ENCODE data around the gene GPR156.
"Not testable (repeated sequence)": the region's sequence is repeated elsewhere in the genome, so short reads cannot be mapped to it uniquely, and the experiment has no call there.

GPR156 gene

DNA sequence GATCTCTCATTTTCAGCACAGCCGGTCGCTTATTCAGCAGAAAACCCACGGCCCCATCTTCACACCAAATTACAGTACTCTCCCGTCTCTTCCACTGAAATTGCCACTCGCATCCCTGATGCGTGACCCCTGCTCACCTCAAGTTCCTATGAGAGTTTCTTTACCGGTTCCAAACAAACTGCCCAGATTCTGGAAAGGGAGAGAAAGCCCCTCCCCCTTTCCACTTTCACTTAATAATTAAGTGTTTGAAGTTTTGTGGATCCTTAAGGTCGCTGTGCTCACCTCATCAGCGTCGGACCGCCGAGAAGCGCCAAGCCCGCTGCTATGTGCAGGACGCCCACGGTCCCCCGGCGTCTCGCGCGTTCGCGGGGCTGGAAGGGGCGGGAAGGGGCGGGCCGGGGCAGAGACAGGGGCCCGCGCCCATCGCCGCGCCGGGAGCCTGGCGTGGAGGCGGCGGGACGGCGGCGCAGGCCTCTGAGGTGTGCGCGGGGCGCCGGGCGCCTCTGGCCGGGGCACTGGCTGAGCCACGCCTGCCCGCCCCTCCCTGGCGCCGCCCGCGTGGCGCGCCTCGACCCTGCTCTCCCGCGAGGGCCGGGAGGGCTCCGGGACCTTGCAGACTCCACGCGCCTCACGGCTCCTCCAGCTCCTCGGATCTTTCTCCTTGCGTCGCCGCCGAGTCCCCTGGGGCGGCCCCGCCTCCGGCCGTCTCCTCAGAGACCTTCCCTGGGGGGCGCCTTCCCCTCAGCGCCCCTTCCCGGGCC, at the start of gene GPR156:
GPR156 (minus strand) TSS at position 476 of the 761 bp plus-strand sequence. CDS start 41,124 bp downstream, outside the sequence.
- peak; percentile 39 for DNase-seq (ENCODE audit: low read depth)

DNA sequence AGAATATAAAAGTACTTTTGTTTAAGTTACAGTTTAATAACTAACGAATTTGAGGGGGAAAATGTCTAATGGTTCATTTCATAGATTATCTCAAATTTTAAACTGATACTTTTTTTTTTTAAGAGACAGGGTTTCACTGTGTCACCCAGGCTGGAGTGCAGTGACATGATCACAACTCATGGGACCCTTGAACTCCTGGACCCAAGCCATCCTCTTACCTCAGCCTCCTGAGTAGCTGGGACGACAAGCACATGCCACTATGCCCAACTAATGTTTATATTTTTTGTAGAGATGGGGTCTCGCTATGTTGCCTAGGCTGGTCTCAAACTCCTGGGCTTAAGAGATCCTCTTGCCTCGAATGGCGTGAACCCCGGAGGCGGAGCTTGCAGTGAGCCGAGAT, 47.6 kb upstream of the GPR156 start:
- no peak for DNase-seq (ENCODE audit: low read depth)

DNA sequence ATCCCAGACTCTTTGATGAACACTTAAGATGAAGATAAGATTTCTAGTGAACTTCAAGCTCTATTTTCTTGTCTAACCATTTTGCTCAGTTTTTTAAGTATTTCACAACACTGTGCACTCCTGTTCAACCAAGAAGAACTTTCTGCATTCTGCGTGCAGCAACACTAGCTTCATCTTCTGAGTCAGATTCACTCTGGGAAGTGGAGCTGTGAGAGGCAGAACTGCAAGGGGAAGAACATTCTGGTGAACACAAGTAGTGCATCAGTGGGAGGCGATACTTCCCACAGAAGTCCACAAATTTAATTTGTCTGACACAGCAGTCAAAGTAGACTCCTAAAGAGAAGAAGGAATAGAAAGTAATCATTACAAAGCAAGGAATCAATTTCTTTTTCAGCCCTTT, 46.1 kb upstream of the GPR156 start:
- no peak for DNase-seq (ENCODE audit: low read depth)

DNA sequence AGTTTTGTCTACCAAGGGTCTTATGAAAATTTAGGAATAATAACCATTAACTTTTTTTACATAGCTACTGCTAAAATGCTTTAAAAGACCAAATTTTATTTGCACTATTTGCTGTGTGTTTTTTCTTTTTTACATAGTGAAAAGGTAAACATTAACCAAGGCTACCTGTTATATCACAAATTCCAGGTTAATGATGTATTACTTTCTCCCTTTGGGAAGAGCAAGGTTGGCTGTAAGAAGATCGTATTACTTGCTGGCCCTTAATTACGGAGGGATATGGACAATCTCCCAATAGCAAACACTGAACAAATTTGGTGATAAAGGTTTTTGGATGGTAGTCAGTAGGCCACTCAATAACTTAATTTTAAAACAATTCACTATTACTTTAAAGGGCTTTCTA, 41.8 kb upstream of the GPR156 start:
- DNase-seq (ENCODE audit: low read depth) = no peak

DNA sequence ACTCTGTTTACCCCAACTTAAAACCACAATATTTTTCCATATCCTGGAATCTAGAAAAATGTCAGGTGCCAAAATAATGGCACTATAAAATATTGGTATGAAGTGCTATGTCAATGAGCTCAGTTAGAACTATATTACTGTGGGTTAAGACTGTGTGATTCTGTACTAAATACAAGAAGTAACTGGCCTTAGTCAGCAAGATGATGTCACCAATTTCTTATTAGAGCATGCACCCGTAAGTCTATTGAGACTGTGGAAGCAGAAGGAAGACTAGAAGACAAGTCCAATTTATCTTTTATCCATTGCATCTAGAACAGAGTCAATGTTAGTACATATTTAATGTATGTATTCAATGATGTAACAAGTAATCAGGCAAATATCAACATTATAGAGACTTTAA, 39.2 kb upstream of the GPR156 start:
- DNase-seq (ENCODE audit: low read depth) = no peak

DNA sequence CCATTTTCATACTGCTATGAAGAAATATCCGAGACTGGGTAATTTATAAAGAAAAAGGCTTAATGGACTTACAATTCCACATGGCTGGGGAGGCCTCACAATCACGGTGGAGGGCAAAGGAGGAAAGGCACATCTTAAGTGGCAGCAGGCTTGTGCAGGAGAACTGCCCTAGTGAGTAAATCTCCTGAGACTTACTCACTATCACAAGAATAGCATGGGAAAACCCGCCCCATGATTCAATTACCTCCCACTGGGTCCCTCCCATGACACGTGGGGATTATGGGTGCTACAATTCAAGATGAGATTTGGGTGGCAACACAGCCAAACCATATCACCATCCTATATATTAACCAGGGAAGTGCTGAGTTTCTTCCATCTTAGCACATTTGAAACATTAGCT, 38.7 kb upstream of the GPR156 start:
- DNase-seq (ENCODE audit: low read depth) = not testable (repeated sequence)

DNA sequence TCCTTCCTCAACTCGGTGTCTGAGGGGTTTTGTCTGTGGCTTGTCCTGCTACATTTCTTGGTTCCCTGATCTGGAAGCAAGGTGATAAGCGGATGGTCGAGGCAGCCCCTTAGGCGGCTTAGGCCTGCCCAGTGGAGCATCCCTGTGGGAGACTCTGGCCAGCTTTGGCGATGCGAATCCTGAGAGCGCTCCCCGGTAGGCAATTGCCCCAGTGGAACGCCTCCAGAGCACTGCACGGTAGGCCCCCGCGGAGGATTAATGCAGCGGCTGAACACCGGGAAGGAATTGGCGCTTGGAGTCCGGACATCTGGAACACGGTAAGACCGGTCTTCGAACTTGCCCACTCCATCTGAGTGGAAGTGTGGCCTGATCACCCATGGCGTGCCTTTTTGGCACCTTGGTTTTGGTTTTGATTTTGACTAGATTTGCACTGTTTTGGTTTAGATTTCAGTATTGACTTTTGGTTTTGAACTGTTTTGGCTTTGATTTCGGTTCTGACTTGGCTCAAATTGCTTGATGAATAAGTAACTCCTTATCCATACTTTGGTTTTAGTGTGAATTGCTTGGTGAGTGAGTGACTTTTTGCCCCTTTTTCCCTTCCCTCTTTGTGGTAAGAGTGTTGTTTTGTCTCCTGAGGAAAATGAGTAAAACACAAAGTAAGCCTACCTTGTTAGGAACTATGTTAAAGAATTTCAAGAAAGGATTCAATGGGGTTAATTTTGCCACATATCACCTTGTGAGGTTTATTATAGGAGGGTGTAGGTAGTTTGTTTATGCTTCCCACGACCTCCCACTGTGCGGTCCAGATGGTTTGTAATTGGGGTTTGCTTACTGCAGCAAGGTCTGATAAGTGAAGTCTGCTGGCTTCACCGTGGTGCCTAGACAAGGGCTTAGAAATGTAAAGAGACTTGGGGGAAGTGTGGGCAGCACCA, 27.1 kb upstream of the GPR156 start:
- DNase-seq (ENCODE audit: low read depth) = no peak

DNA sequence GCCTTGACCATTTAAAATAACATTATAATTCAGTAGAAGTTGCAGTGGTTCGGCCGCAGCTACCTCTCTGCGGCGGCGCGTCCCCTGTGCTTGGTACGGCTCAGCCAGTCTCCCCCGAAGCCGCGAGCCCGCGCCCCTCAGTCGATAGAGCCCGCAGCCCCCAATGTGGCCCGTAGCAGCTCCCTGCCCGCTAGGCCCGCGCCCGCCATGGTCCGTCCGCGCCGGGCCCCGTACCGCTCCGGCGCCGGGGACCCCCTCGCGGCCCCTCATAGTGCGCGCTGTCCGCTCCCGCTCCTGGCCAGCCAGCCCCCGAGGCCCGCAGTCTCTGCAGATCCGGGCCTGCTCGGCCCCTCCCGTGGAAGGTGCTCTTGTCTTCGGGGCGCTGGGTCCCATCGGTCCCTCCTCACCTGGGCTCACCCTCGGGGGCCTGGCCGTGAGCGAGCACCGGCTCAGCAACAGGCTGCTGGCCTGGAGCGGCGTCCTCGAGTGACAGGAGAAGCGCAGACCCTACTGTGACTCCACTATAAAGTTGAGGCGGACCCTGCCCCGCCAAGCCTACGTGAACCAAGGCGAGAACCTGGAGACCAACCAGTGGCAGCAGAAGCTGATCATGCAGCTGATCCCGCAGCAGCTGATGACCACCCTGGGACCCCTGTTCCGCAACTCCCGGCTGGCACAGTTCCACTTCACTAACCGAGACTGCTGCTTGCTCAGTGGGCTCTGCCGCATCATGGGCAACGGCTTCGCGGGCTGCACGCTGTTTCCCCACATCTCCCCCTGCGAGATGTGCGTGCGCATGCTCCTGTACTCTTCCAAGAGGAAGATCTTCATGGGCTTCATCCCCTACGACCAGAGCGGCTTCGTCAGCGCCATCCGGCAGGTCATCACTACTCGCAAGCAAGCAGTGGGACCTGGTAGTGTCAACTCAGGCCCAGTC, 21.8 kb upstream of the GPR156 start:
- no peak for DNase-seq (ENCODE audit: low read depth)

DNA sequence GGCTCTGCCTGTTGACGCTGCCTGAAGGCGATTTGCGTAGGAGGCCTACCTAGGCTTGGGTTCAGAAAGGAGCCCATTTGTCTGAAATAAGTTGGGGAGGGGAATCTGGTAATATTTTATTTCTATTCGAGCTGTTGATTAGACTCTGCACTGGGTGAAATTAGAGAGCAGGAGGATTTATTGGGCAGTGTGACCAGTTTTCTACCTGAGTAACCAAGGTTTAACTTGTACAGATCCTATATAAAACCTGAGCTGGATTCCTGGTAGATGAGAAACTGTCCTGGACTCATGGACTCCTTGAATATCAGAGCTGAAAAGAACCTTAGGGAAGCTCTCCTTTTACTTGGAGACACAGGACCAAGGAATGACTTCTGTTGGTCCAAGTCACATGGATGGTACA, 19.6 kb upstream of the GPR156 start:
- no peak for DNase-seq (ENCODE audit: low read depth)

DNA sequence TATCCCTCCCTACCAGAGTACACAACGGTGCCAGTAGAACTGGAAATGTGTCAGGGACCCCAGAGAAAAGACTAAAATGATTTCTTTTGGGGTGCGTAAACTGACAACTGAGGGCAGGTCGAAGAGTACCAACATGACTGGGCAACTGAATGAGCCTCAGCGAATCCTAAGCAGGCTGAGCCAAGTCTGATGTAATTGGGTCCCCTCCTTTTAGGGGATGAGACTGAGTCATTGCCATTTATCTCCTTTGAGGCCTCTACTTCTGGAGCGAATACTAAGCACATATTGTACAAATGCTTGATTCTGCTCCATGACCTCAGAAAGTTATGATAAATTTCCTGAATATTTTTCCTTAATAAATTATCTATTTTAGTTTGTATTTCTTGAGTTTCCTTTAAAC, 17.3 kb upstream of the GPR156 start:
- DNase-seq (ENCODE audit: low read depth) = no peak

DNA sequence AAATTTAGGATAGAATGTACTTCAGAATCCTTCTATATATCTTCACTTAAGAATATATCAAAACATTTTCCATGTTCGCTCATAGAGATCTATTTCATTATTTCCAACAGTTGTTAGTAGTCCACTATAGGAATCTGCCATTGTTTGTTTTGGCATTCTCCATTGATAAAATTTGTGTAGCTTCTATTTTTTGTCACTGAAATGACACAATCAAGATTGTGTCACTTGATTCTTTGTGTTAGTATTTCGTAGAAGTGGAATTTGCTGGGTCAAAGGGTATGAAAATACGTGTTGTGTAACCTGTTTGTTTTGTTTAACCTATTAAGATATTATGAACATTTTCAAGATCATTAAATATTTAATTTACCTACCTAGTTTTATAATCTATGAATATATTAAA, 15.9 kb upstream of the GPR156 start:
- DNase-seq (ENCODE audit: low read depth) = no peak

DNA sequence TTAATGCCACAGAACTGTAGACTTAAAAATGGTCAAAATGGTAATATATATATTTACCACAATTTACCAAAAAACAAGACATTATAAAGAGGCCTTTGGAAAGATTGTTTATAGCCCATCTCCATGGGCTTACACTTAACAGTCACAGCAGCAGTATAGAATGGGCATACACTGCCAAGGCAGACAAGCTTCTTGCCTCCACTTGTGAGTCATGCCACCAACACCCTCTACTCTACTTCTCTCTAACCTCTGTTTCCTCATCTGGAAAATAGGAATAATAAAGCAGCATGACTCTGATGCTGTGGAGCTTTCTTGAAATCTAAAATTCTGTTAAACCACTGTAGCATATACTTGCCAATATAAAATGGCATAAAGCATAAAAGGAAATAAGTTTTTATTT, 14.4 kb upstream of the GPR156 start:
- DNase-seq (ENCODE audit: low read depth) = no peak

DNA sequence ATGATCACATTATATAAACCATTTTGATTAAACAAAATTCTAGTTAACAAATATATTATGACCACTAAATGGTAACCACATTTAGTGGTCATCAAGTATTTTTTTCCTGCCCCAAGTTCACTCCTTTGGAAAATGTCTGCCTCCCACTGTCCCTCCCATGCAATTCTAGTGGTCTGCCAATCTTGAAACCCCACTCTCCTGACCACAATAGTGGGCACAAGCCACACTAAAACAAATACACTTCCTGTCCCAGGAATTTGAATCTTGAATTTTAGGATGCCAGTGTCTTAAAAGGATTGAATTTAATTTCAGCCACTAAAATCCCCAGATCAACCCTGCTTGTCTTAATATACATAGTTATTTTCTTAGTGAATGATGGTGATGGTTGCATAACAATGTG, 14.0 kb upstream of the GPR156 start:
- no peak for DNase-seq (ENCODE audit: low read depth)

DNA sequence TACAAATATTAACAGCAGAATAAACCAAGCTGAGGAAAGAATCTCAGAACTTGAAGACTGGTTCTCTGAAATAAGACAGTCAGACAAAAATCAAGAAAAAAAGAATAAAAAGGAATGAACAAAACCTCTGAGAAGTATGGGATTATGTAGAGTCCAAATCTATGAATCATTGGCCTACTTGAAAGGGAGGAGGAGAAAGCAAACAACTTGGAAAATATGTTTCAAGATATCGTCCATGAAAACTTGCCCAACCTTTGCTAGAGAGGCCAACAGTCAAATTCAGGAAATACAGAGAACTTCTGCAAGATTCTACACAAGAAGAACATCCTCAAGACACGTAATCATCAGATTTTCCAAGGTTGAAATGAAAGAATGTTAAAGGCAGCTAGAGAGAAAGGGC, 6.5 kb upstream of the GPR156 start:
- peak; percentile 19 for DNase-seq (ENCODE audit: low read depth)

DNA sequence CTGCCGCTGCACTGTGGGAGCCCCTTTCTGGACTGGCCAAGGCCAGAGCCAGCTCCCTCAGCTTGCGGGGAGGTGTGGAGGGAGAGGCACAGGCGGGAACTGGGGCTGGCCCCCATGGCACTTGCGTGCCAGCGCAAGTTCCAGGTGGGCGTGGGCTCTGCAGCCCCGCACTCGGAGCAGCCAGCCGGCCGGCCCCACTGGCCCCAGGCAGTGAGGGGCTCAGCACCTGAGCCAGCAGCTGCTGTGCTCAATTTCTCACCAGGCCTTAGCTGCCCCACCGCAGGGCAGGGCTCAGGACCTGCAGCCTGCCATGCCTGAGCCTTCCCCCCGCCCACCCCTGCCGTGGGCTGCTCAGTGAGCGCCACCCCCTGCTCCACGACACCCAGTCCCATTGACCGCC, 4.6 kb upstream of the GPR156 start:
- no peak for DNase-seq (ENCODE audit: low read depth)

DNA sequence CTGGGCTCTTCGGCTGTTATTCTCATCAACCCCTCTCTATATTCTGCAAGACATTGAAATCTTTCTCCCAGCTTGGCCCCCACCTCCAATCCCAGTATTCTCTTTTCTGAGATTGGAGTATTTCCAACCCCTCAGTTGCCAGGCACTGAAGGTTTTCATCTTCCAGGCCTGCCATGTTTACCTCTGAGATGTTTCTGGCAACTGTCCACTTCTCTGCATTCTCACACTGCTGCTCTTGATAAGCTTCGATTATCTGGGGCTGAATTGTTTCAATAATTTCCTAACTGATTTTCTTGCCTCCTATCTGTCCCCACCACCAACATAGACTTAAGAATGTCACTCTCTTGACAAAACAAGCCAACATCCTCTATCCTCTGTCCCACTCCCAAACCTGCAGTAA, 1.4 kb upstream of the GPR156 start:
- DNase-seq (ENCODE audit: low read depth) = no peak

DNA sequence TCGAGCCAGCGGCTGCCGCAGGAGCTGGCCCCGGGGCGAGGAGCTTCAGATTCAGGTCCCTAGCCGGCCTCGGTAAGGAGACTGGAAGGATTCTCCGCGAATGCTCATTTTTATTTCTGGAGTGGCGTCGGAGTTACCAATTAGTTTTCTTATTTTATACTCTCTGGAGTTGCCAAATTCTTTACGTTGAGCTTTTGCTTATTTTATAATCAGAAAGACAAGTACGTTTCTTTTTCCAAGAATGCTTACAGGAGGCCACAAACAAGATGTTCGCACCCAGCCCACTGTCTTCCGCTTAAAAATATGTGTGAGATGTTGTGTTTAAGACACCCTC, 453 bp upstream of the GPR156 start:
- DNase-seq (ENCODE audit: low read depth) = no peak

DNA sequence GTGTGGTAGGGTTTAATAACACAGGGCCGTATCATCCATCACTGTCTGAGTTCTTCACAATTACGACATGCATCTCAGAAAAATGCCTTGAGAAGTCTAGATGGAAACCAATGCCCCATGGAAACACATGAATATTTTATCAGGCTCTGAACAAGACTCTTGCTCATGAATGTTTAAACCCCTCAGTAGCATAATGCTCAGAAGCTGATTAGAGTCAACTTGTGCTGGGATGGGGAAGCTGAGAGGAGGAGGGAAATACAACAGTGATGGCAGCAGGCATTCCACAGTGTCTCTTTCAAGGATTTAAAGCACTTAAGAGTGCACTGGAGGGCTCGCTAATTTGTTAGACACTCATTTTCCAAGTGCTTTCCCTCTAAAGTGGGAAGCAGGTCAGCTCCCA, 3.8 kb downstream of the GPR156 start:
- DNase-seq (ENCODE audit: low read depth) = no peak

DNA sequence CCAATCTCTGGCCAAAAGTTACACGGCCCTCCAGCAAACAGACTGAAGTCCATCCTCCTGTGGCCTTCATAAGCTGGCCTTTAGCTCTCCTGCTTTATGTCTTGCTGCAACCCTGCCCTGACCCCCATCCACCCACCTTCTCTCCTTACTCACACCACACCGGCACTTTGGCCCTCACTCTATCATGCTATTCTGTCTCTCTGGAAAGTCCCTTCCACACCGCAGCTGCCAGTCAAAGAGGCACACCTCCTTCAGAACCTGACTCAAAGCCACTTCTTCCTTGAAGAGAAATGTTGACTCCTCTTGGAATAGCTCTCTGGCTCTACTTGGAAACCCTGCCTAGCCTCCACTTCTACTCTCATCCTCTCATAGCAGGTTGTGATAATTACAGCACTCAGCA, 4.5 kb downstream of the GPR156 start:
- no peak for DNase-seq (ENCODE audit: low read depth)

DNA sequence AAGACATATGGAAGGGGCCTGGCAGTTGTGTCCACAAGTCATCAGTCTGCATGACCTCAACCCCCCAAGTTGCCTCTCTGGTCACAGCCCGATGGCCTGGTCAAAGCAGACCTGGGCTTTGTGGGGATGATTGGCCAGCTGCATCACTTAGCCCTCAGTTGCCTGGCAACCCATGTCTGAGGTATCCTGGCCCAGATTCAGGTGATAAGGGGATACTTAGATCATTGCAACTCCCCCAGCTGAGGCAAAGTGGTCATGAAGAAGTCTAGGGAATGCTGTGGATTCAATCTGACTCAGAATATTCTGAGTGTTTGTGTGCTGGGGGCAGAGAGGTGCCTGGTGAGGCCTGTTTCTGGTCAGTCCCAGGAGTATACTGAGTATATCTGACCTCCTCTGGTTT, 5.0 kb downstream of the GPR156 start:
- DNase-seq (ENCODE audit: low read depth) = no peak

DNA sequence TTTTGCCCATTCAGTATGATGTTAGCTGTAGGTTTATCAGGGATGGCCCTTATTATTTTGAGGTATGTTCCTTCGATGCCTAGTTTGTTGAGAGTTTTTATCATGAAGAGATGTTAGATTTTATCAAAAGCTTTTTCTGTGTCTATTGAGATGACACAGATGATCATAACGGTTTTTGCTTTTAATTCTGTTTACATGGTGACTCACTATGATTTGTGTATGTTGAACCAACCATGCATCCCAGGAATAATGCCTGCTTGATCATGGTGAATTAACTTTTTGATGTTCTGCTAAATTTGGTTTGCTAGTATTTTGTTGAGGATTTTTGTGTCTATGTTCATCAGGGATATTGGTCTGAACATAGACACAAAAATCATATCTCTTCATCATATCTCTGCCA, 8.3 kb downstream of the GPR156 start:
- DNase-seq (ENCODE audit: low read depth) = no peak

DNA sequence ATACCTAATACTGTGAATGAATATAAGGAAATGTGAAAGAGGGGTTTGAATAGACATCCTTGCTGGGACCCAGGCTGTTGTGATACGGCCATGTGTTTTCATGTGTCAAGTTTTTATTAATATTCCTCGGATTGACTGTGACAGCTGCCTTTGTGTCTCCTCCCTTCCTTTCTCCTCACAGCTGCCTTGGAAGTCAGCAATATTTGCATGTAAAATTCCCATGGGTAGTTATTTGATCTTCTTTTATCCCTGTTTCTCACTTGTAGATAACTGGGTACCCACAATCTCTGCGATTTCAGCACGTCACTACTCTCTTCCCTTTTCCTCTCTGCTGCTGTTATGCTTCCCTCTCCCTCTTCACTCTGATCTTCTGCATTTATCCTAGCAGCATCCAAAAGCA, 9.4 kb downstream of the GPR156 start:
- DNase-seq (ENCODE audit: low read depth) = no peak

Measured in EH (cell line).